Pancreas (tissue), 10 donors: ENCODE measurements around the gene MYPOP. TPM values are rescaled to one million over a fixed set of nuclear protein-coding genes. Genes with fewer than 3 reads are reported as not detected.

Experiments
- ATAC-seq, 4 donors: fragments of 200-7000 bp; cut with Tn5 transposase; one replicate each; pipeline versions ENCODE4 v1.8.0 to v1.9.1; 2020; ENCODE audit warnings: mild to moderate bottlenecking in 4 of 4, moderate library complexity in 4 of 4
- DNase-seq, 6 donors: peaks; one replicate each; pipeline ENCODE4 v3.0.0-alpha.2; 2020
- FAIRE-seq: peaks from 2 replicates; lab custom pipeline; 2012; peaks lifted over from hg19 to GRCh38; lab: Jason Lieb, UNC
- H3K27ac ChIP-seq, 4 donors: fragments of 200-600 bp; sonication (generic); 1 replicate in 3 of 4; 2 replicates in 1 of 4; pipeline versions ENCODE4 v1.5.0 to v1.8.0; 2020
- H3K27me3 ChIP-seq, 4 donors: fragments of 200-600 bp; one replicate each; pipeline ENCODE4 v1.8.0; 2021
- H3K36me3 ChIP-seq, 3 donors: fragments of 200-600 bp; sonication (generic) in 1 of 3; one replicate each; pipeline versions ENCODE4 v1.5.0 to v1.8.0; 2020 to 2021
- H3K4me1 ChIP-seq, 3 donors: fragments of 200-600 bp; one replicate each; pipeline ENCODE4 v1.8.0; 2021
- H3K4me3 ChIP-seq, 4 donors: fragments of 200-600 bp; sonication (generic) in 2 of 4; one replicate each; pipeline versions ENCODE4 v1.5.0 to v1.8.0; 2020 to 2021
- H3K9me3 ChIP-seq, 4 donors: fragments of 200-600 bp; one replicate each; pipeline ENCODE4 v1.8.0; 2021
- CTCF ChIP-seq, 4 donors: fragments of 200-600 bp; sonication (generic) in 3 of 4; IDR thresholded peaks; one replicate each; pipeline versions ENCODE4 v1.5.0 to v1.8.0; 2021; ENCODE audit warnings: antibody characterized with exemption in 4 of 4
- WGBS, 2 donors: extraction: QIAGEN DNeasy Blood & Tissue Kit; methylation state at CpG; one replicate each; pipeline ENCODE4 v1.1.7; 2013; 5-methylcytosine and 5-hydroxymethylcytosine counted together
- intact Hi-C, 3 donors: fragments of 100-400 bp; cut with DNase I; formaldehyde crosslinking; loops; one replicate each; pipeline versions ENCODE4 v1.11.1 to v1.14.2; 2022
- polyA plus RNA-seq, 2 donors: library from polyadenylated mRNA; stranded (reverse); fragments of 200-250 nt; gene quantifications; one replicate each; pipeline ENCODE4 v1.2.3, GENCODE V29; 2013
- total RNA-seq, 6 donors: library from RNA; stranded (reverse); fragmentation: NEBNext Ultra II Directional in 4 of 6; extraction: Animal tissue kit (Norgen Biotek cat#: 25700) in 4 of 6; gene quantifications; one replicate each; pipeline versions ENCODE4 v1.2.1 to v1.2.4, GENCODE V29; 2021 to 2023
- donor health status: healthy with polysubstance abuse.
- donor health status: DM: no; HTN: no; CAD: no; lungs with moderate emphysema.
- donor health status: DM: no; HTN: no; CAD: no.
- donor health status: control.
- donor health status: control.
- donor health status: Bipolar disorder and iron deficiency.
- donor health status: DM: yes; HTN: yes; CAD: no.
- donor health status: DM: no; HTN: no; CAD: no.
- donor health status: DM: no; HTN: no; CAD: no.
- donor health status: DM: yes; HTN: yes; CAD: no.

Gene MYPOP
- total and polyA plus RNA-seq, 8 donors = 3.6 to 6.9 (median 4.7) TPM

- ATAC-seq (no peak), FAIRE-seq (no peak), DNase-seq (no peak)
- no peak within 1 kb of the TSS for H3K27ac ChIP-seq
- no peaks in the 10 kb centered on the region for H3K4me1 ChIP-seq
- TF ChIP-seq CTCF (IDR thresholded peaks at IDR 0.05) = no peak
- H3K27me3 ChIP-seq = no peaks in the 10 kb centered on the region
- no peak within 1 kb of the TSS for H3K4me3 ChIP-seq
- WGBS, 2 donors = 64 to 66% methylated on average over 41 to 44 of the region's 44 CpGs
- H3K9me3 ChIP-seq = no peaks in the 10 kb centered on the region
- H3K36me3 ChIP-seq = no peaks in the 10 kb centered on the region
- intact Hi-C loops = no loop called here
These were observed 11.7 kb upstream of the MYPOP start, which contains the start of gene NANOS2 for GRCh38 chr19:45913874-45914830. TSS of gene NANOS2 (minus strand) at chr19:45914778. CDS start at chr19:45914693, 85 bp downstream.

- WGBS, 2 donors = 51 to 58% methylated on average over 8 of the region's 8 CpGs
- Histone ChIP-seq H3K9me3 (no peaks in the 10 kb centered on the region), H3K36me3 (no peaks in the 10 kb centered on the region), H3K27me3 (no peaks in the 10 kb centered on the region), H3K27ac (no peak overlapping the region), H3K4me3 (no peak overlapping the region), H3K4me1 (no peaks in the 10 kb centered on the region)
- no peak for TF ChIP-seq CTCF (IDR thresholded peaks at IDR 0.05)
- FAIRE-seq (no peak), ATAC-seq (no peak), DNase-seq (no peak)
- intact Hi-C loops = no loop called here
These were observed 8.9 kb upstream of the MYPOP start for GRCh38 chr19:45911291-45911690.

DNA sequence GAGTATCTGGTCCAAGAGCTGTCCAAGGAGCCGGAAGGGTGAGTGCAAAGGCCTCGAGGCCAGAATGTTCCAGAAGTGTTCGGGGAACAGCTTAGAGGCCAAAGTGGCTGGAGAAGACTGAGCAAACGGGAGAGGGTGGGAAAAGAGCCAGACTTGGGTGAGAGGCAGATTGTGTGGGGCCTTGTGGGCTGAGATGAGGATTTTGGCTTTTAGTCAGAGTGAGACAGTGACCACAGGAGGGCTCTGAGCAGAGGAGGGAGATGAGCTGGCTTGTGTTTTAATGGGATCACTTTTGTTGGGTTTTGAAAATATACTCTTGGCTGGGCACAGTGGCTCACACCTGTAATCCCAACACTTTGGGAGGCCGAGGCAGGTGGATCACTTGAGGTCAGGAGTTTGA is 6.5 kb upstream of the MYPOP start:
- no peak for TF ChIP-seq CTCF (IDR thresholded peaks at IDR 0.05)
- H3K36me3 ChIP-seq = no peaks in the 10 kb centered on the region
- no peak for DNase-seq
- FAIRE-seq = no peak
- no peaks in the 10 kb centered on the region for H3K27me3 ChIP-seq
- WGBS, 2 donors = 70 to 83% methylated on average over 5 of the region's 5 CpGs
- no peaks in the 10 kb centered on the region for H3K4me1 ChIP-seq
- H3K4me3 ChIP-seq = no peak overlapping the region
- H3K27ac ChIP-seq = no peak overlapping the region
- intact Hi-C loops = no loop called here
- H3K9me3 ChIP-seq = no peaks in the 10 kb centered on the region
- no peak for ATAC-seq

DNA sequence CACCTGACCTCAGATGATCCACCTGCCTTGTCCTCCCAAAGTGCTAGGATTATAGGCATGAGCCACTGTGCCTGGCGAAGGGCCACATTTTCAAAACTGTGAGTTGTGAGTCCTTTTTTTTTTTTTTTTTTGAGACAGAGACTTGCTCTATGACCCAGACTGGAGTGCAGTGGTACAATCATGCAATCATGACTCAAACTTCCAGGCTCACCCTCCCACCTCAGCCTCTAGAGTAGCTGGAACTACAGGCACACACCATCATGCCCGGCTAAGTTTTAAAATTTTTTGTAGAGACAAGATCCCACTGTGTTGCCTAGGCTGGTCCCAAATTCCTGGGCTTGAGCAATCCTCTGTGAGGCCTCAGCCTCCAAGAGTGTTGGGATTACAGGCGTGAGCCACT is 3.8 kb upstream of the MYPOP start:
- Histone ChIP-seq H3K4me3 (no peak overlapping the region), H3K27ac (no peak overlapping the region), H3K9me3 (no peaks in the 10 kb centered on the region), H3K36me3 (no peaks in the 10 kb centered on the region), H3K27me3 (no peaks in the 10 kb centered on the region), H3K4me1 (peaks cover 0 to 7% (median 2%) of the 10 kb centered on the region in 3 donors)
- no peak for DNase-seq
- intact Hi-C loops = no loop called here
- ATAC-seq = no peak
- FAIRE-seq = no peak
- WGBS, 2 donors = 83 to 87% methylated on average over 3 of the region's 3 CpGs
- no peak for TF ChIP-seq CTCF (IDR thresholded peaks at IDR 0.05)

GRCh38 chr19:45905011-45905410 is 2.6 kb upstream of the MYPOP start:
- no peaks in the 10 kb centered on the region for H3K36me3 ChIP-seq
- no peak for ATAC-seq
- 69 to 79% methylated on average over 10 of the region's 10 CpGs for WGBS, 2 donors

More at GRCh38 chr19:45905011-45905410, 2.6 kb upstream of the MYPOP start:
- Histone ChIP-seq H3K27ac (no peak overlapping the region), H3K27me3 (no peaks in the 10 kb centered on the region), H3K9me3 (no peaks in the 10 kb centered on the region), H3K4me3 (no peak overlapping the region), H3K4me1 (peaks cover 6 to 20% (median 14%) of the 10 kb centered on the region in 3 donors)
- intact Hi-C loops = no loop called here
- no peak for TF ChIP-seq CTCF (IDR thresholded peaks at IDR 0.05)
- DNase-seq (no peak), FAIRE-seq (no peak)
